ENCODE data around the gene BCAS3.

The BCAS3 gene

GRCh38 chr17:61404663-61404912 lies 726.9 kb downstream of the BCAS3 start:
- H3K4me1 ChIP-seq (ENCODE audit: insufficient read depth, low read length, severe bottlenecking): peaks cover 15% of the 10 kb centered on the region
- no peaks in the 10 kb centered on the region for H4K20me1 ChIP-seq (ENCODE audit: insufficient read depth, low read length)
- no peak overlapping the region for H3K9ac ChIP-seq (ENCODE audit: low read length)
- H2AFZ ChIP-seq (ENCODE audit: low read length): no peak overlapping the region
- no peaks in the 10 kb centered on the region for H3F3A ChIP-seq (ENCODE audit: insufficient read depth, low read length)
- no peaks in the 10 kb centered on the region for H3K36me3 ChIP-seq (ENCODE audit: insufficient read depth, low read length)
- H3K27me3 ChIP-seq (ENCODE audit: insufficient read depth, low read length): peaks cover 10% of the 10 kb centered on the region; the same call in 1 of the 2 replicates
- H3K9me2 ChIP-seq (ENCODE audit: low read depth, low read length): no peaks in the 10 kb centered on the region
- H3K4me2 ChIP-seq (ENCODE audit: low read length): no peak overlapping the region
- no peak for TF ChIP-seq CTCF (IDR thresholded peaks at IDR 0.05; ENCODE audit: low read length)
- TF ChIP-seq EZH2 (IDR thresholded peaks at IDR 0.05; ENCODE audit: borderline replicate concordance, low read length): no peak
- H3K9me3 ChIP-seq (ENCODE audit: low read length): no peaks in the 10 kb centered on the region
- no peak overlapping the region for H3K4me3 ChIP-seq (ENCODE audit: low read depth, low read length, poor library complexity, severe bottlenecking)
- H3K79me2 ChIP-seq (ENCODE audit: insufficient read depth, low read length): no peaks in the 10 kb centered on the region
- H3K27ac ChIP-seq (ENCODE audit: low read depth, low read length, poor library complexity, severe bottlenecking): no peak overlapping the region

GRCh38 chr17:61404913-61405685 lies 727.4 kb downstream of the BCAS3 start:
- Histone ChIP-seq H3K36me3 (ENCODE audit: insufficient read depth, low read length) (no peaks in the 10 kb centered on the region), H4K20me1 (ENCODE audit: insufficient read depth, low read length) (no peaks in the 10 kb centered on the region), H3K4me1 (ENCODE audit: insufficient read depth, low read length, severe bottlenecking) (peaks cover 18% of the 10 kb centered on the region), H3K9ac (ENCODE audit: low read length) (no peak overlapping the region), H3K4me2 (ENCODE audit: low read length) (no peak overlapping the region), H3K4me3 (ENCODE audit: low read depth, low read length, poor library complexity, severe bottlenecking) (no peak overlapping the region), H2AFZ (ENCODE audit: low read length) (no peak overlapping the region), H3K9me2 (ENCODE audit: low read depth, low read length) (no peaks in the 10 kb centered on the region), H3F3A (ENCODE audit: insufficient read depth, low read length) (no peaks in the 10 kb centered on the region), H3K9me3 (ENCODE audit: low read length) (no peaks in the 10 kb centered on the region), H3K27me3 (ENCODE audit: insufficient read depth, low read length) (peaks cover 10% of the 10 kb centered on the region; the same call in 1 of the 2 replicates), H3K79me2 (ENCODE audit: insufficient read depth, low read length) (no peaks in the 10 kb centered on the region), H3K27ac (ENCODE audit: low read depth, low read length, poor library complexity, severe bottlenecking) (no peak overlapping the region)
- no peak for TF ChIP-seq EZH2 (IDR thresholded peaks at IDR 0.05; ENCODE audit: borderline replicate concordance, low read length)
- TF ChIP-seq CTCF (IDR thresholded peaks at IDR 0.05; ENCODE audit: low read length): no peak

- no peaks in the 10 kb centered on the region for H3K36me3 ChIP-seq (ENCODE audit: insufficient read depth, low read length)
- H3K27me3 ChIP-seq (ENCODE audit: insufficient read depth, low read length): peaks cover 10% of the 10 kb centered on the region; the same call in 1 of the 2 replicates
- no peak overlapping the region for H3K9ac ChIP-seq (ENCODE audit: low read length)
- H4K20me1 ChIP-seq (ENCODE audit: insufficient read depth, low read length): no peaks in the 10 kb centered on the region
- H3K27ac ChIP-seq (ENCODE audit: low read depth, low read length, poor library complexity, severe bottlenecking): no peak overlapping the region
- H3K79me2 ChIP-seq (ENCODE audit: insufficient read depth, low read length): no peaks in the 10 kb centered on the region
- H2AFZ ChIP-seq (ENCODE audit: low read length): no peak overlapping the region
- no peak for TF ChIP-seq EZH2 (IDR thresholded peaks at IDR 0.05; ENCODE audit: borderline replicate concordance, low read length)
- TF ChIP-seq CTCF (IDR thresholded peaks at IDR 0.05; ENCODE audit: low read length): no peak
- H3K4me3 ChIP-seq (ENCODE audit: low read depth, low read length, poor library complexity, severe bottlenecking): no peak overlapping the region
- H3K4me1 ChIP-seq (ENCODE audit: insufficient read depth, low read length, severe bottlenecking): peaks cover 25% of the 10 kb centered on the region
- H3F3A ChIP-seq (ENCODE audit: insufficient read depth, low read length): no peaks in the 10 kb centered on the region
- no peaks in the 10 kb centered on the region for H3K9me2 ChIP-seq (ENCODE audit: low read depth, low read length)
- no peak overlapping the region for H3K4me2 ChIP-seq (ENCODE audit: low read length)
- no peaks in the 10 kb centered on the region for H3K9me3 ChIP-seq (ENCODE audit: low read length)
Observed at GRCh38 chr17:61405686-61406536, 728.3 kb downstream of the BCAS3 start.

Data from OCI-LY1 (cell line).